WTC11 (cell line): ENCODE results near the gene NXPH3. TPM values are rescaled to one million over a fixed set of nuclear protein-coding genes. Genes with fewer than 3 reads are reported as not detected.

Experiments used
- ATAC-seq: fragments of 200-7000 bp; cut with Tn5 transposase; 2 replicates; pipeline ENCODE4 v1.10.0; 2021; ENCODE audit warnings: mild to moderate bottlenecking, moderate library complexity
- CTCF ChIA-PET: fragments of 300-600 bp; sonication (Branson Sonifier 250); formaldehyde crosslinking; loops from one replicate; lab custom pipeline; 2021; ENCODE audit warnings: antibody characterized with exemption; lab: Charles Lee
- POLR2A ChIA-PET: fragments of 350-600 bp; sonication (Branson Sonifier 250); formaldehyde crosslinking; loops from one replicate; lab custom pipeline; 2021; ENCODE audit warnings: antibody characterized with exemption; lab: Charles Lee
- DNase-seq: peaks from one replicate; pipeline ENCODE4 v3.0.0; 2021; ENCODE audit warnings: low spot score
- H3K27ac Mint-ChIP-seq: 2 replicates; pipeline ENCODE4 v1.8.0; 2021; ENCODE audit warnings: mixed read lengths
- H3K27me3 Mint-ChIP-seq: 2 replicates; pipeline ENCODE4 v1.8.0; 2021; ENCODE audit warnings: low read depth, mild to moderate bottlenecking, moderate library complexity, mixed read lengths
- H3K36me3 Mint-ChIP-seq: 2 replicates; pipeline ENCODE4 v1.8.0; 2021; ENCODE audit warnings: mixed read lengths
- H3K4me1 Mint-ChIP-seq: 2 replicates; pipeline ENCODE4 v1.8.0; 2022; ENCODE audit warnings: mixed read lengths
- H3K4me3 Mint-ChIP-seq: 2 replicates; pipeline ENCODE4 v1.8.0; 2021; ENCODE audit warnings: mild to moderate bottlenecking, moderate library complexity, mixed read lengths
- H3K9me3 Mint-ChIP-seq: 2 replicates; pipeline ENCODE4 v1.8.0; 2021; ENCODE audit warnings: mixed read lengths
- ELF4 ChIP-seq: sonication (generic); formaldehyde crosslinking; IDR thresholded peaks from 2 replicates; pipeline ENCODE4 v1.8.1; 2022; ENCODE audit warnings: low read depth, mild to moderate bottlenecking, moderate library complexity, missing genetic modification reagents
- EMX1 ChIP-seq: fragments of 250-450 bp; sonication (Bioruptor Pico); IDR thresholded peaks from 2 replicates; pipeline ENCODE4 v1.8.0; 2021; ENCODE audit warnings: mild to moderate bottlenecking
- FOXJ3 ChIP-seq: sonication (generic); formaldehyde crosslinking; IDR thresholded peaks from 2 replicates; pipeline ENCODE4 v1.9.0; 2021; ENCODE audit warnings: missing genetic modification reagents, mild to moderate bottlenecking, borderline replicate concordance
- GABPB1 ChIP-seq: sonication (generic); formaldehyde crosslinking; IDR thresholded peaks from 2 replicates; pipeline ENCODE4 v1.8.1; 2023; ENCODE audit warnings: mild to moderate bottlenecking, missing genetic modification reagents
- GRHL2 ChIP-seq: fragments of 250-450 bp; sonication (Bioruptor Pico); IDR thresholded peaks from 2 replicates; pipeline ENCODE4 v1.8.0; 2022; ENCODE audit warnings: mild to moderate bottlenecking, moderate library complexity; ENCODE audit not compliant: insufficient replicate concordance, severe bottlenecking
- HMGA2 ChIP-seq: fragments of 250-450 bp; sonication (Bioruptor Pico); IDR thresholded peaks from 2 replicates; pipeline ENCODE4 v1.4.0; 2021; ENCODE audit warnings: mild to moderate bottlenecking, moderate library complexity
- NFYB ChIP-seq: sonication (generic); formaldehyde crosslinking; conservative IDR thresholded peaks from 2 replicates; pipeline ENCODE4 v1.8.0; 2022; ENCODE audit warnings: low read depth, missing genetic modification reagents
- PRRX2 ChIP-seq: fragments of 250-450 bp; sonication (Bioruptor Pico); IDR thresholded peaks from 2 replicates; pipeline ENCODE4 v1.8.0; 2021; ENCODE audit warnings: mild to moderate bottlenecking
- RORB ChIP-seq: fragments of 250-450 bp; sonication (Bioruptor Pico); IDR thresholded peaks from 2 replicates; pipeline ENCODE4 v1.9.0; 2021; ENCODE audit warnings: mild to moderate bottlenecking
- SP1 ChIP-seq: sonication (generic); formaldehyde crosslinking; conservative IDR thresholded peaks from 2 replicates; pipeline ENCODE4 v1.8.1; 2022; ENCODE audit warnings: missing genetic modification reagents
- ZNF263 ChIP-seq: sonication (generic); formaldehyde crosslinking; IDR thresholded peaks from 2 replicates; pipeline ENCODE4 v1.8.1; 2022; ENCODE audit warnings: low read depth, mild to moderate bottlenecking, moderate library complexity, missing genetic modification reagents
- total RNA-seq: library from RNA; stranded (reverse); gene quantifications from 3 replicates; pipeline ENCODE4 v1.2.3, GENCODE V29; 2021
- TF ChIP-seq, protein P1 (sequence below): sonication (generic); formaldehyde crosslinking; IDR thresholded peaks from 2 replicates; pipeline ENCODE4 v1.8.0; 2022; ENCODE audit warnings: mild to moderate bottlenecking, missing genetic modification reagents
- TF ChIP-seq, protein P2 (sequence below): sonication (generic); formaldehyde crosslinking; IDR thresholded peaks from 2 replicates; pipeline ENCODE4 v1.8.1; 2022; ENCODE audit warnings: low read depth, mild to moderate bottlenecking, moderate library complexity, missing genetic modification reagents, borderline replicate concordance
- TF ChIP-seq, protein P3 (sequence below): fragments of 250-450 bp; sonication (Bioruptor Pico); IDR thresholded peaks from 2 replicates; pipeline ENCODE4 v2.1.2; 2022; ENCODE audit warnings: mild to moderate bottlenecking, moderate library complexity
- TF ChIP-seq, protein P4 (sequence below): fragments of 250-450 bp; sonication (Bioruptor Pico); conservative IDR thresholded peaks from 2 replicates; pipeline ENCODE4 v1.9.0; 2021; ENCODE audit warnings: mild to moderate bottlenecking
- TF ChIP-seq, protein P5 (sequence below): sonication (generic); formaldehyde crosslinking; IDR thresholded peaks from 2 replicates; pipeline ENCODE4 v1.8.1; 2023; ENCODE audit warnings: mild to moderate bottlenecking, missing genetic modification reagents, moderate library complexity
- TF ChIP-seq, protein P6 (sequence below): fragments of 250-450 bp; sonication (Bioruptor Pico); IDR thresholded peaks from 2 replicates; pipeline ENCODE4 v1.9.0; 2021; ENCODE audit warnings: mild to moderate bottlenecking

The NXPH3 gene
- total RNA-seq, 1 experiment from 2014 or later = 3.4 TPM

DNA sequence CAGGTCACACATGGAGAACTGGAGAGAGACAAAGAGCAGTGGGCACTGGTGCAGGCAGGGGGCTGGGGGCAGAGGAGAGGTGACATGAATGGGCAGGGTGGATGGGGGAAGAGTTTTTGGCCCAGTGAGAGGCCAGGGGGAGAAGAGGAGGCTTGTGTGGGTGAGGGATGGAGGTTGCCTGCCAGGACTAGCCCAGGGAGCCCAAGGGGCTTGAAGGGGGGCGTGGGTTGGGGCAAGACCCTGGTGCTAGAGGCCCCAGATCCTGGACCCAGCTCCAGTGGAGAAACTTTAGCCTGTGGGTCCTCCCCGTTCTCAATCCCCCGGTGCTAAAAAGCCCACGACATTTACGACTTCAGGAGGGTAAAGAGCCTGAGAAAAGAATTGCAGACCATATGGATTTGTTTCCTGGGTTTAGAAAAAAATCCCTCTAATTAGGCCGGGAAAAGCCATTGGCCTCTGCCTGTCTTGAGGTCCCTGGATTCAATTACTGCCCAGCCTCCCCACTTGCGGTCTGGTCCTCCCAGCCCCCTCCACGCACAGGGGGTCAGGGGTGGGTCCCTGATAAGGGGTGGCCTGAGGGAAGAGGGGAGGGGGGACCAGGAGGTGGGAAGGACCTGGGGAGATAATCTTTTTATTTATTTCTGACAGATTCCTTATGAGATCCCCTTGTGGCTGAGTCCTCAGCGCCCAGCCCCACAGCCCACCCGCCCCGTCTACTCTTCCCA is 47.6 kb upstream of the NXPH3 start (continued):
- TF ChIP-seq ZNF263 (CRISPR knock-in tag) = no peak
- no peak for TF ChIP-seq SP1 (CRISPR knock-in tag)
- no peak for TF ChIP-seq GABPB1 (CRISPR knock-in tag)
- TF ChIP-seq NFYB (CRISPR knock-in tag) = no peak
- TF ChIP-seq, protein P1, sequence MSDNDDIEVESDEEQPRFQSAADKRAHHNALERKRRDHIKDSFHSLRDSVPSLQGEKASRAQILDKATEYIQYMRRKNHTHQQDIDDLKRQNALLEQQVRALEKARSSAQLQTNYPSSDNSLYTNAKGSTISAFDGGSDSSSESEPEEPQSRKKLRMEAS (CRISPR knock-in tag) = no peak
- TF ChIP-seq, protein P2, sequence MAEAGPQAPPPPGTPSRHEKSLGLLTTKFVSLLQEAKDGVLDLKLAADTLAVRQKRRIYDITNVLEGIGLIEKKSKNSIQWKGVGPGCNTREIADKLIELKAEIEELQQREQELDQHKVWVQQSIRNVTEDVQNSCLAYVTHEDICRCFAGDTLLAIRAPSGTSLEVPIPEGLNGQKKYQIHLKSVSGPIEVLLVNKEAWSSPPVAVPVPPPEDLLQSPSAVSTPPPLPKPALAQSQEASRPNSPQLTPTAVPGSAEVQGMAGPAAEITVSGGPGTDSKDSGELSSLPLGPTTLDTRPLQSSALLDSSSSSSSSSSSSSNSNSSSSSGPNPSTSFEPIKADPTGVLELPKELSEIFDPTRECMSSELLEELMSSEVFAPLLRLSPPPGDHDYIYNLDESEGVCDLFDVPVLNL (CRISPR knock-in tag) = no peak

DNA sequence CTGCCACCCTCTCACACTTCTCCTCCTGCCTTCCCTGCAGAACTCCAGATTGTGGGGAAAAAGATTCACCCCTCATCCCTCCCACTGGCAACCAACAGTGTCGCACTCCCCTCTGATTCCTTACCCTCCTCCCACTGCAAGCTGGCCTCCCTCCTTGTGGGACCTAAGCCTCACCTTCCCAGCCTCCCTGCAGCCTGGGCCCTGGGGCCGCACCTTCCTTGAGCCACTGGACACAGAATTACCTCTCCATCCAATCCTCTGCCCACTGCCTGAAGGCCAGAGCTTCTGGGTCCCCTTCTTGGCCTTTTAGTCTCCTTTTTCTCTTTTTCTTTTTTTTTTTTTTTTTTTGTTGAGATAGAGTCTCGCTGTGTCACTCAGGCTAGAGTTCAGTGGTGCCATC is 46.7 kb upstream of the NXPH3 start:
- DNase-seq (peak; percentile 1), ATAC-seq (no peak)
- ChIA-PET POLR2A (interaction anchor here (0.6 kb wide), 1 partner anchor 291 kb away, joined by 7 read pairs; no protein-coding TSS in a partner anchor), CTCF (interaction anchor here (0.8 kb wide), 1 partner anchor 33 kb away, joined by 5 read pairs; no protein-coding TSS in a partner anchor)
- H3K36me3 Mint-ChIP-seq = no peaks in the 10 kb centered on the region
- no peak overlapping the region for H3K27ac Mint-ChIP-seq
- no peaks in the 10 kb centered on the region for H3K9me3 Mint-ChIP-seq
- TF ChIP-seq, protein P1 (CRISPR knock-in tag) = no peak
- TF ChIP-seq FOXJ3 (CRISPR knock-in tag) (no peak), NFYB (CRISPR knock-in tag) (no peak), ELF4 (CRISPR knock-in tag) (no peak), RORB (CRISPR knock-in tag) (no peak), ZNF263 (CRISPR knock-in tag) (no peak), EMX1 (no peak)
- TF ChIP-seq, protein P3, sequence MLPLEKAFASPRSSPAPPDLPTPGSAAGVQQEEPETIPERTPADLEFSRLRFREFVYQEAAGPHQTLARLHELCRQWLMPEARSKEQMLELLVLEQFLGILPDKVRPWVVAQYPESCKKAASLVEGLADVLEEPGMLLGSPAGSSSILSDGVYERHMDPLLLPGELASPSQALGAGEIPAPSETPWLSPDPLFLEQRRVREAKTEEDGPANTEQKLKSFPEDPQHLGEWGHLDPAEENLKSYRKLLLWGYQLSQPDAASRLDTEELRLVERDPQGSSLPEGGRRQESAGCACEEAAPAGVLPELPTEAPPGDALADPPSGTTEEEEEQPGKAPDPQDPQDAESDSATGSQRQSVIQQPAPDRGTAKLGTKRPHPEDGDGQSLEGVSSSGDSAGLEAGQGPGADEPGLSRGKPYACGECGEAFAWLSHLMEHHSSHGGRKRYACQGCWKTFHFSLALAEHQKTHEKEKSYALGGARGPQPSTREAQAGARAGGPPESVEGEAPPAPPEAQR = no peak
- TF ChIP-seq, protein P4, sequence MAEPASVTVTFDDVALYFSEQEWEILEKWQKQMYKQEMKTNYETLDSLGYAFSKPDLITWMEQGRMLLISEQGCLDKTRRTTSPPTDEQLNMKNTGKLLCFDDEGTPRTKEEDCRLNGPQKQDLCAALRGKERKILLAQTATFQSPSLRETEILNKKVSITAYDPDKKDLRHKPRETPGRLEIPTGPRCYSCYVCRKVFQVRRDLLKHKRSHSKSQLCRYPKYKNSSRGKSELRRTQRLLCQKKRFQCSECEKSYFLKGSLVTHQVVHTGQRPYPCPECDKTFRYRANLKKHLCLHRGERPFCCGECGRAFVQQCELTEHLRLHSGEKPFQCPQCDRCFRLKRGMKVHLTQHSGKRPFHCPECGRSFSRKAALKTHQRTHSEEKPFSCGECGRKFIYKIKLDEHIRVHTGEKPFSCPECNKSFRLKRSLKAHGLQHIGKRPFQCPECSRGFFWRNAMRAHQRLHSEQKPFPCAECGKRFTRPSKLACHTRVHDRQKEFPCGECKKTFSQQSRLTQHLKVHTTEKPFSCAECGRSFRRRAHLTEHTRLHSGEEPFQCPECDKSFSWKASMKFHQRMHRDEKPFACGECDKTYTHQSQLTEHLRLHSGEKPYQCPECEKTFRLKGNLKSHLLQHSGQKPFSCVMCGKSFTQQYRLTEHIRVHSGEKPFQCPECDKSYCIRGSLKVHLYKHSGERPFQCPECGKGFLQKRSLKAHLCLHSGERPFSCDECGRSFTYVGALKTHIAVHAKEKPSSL = no peak
- TF ChIP-seq, protein P5, sequence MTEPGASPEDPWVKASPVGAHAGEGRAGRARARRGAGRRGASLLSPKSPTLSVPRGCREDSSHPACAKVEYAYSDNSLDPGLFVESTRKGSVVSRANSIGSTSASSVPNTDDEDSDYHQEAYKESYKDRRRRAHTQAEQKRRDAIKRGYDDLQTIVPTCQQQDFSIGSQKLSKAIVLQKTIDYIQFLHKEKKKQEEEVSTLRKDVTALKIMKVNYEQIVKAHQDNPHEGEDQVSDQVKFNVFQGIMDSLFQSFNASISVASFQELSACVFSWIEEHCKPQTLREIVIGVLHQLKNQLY (CRISPR knock-in tag) = no peak
- no peaks in the 10 kb centered on the region for H3K4me1 Mint-ChIP-seq
- no peak overlapping the region for H3K4me3 Mint-ChIP-seq
- H3K27me3 Mint-ChIP-seq = no peaks in the 10 kb centered on the region; the same call in 1 of the 2 replicates

DNA sequence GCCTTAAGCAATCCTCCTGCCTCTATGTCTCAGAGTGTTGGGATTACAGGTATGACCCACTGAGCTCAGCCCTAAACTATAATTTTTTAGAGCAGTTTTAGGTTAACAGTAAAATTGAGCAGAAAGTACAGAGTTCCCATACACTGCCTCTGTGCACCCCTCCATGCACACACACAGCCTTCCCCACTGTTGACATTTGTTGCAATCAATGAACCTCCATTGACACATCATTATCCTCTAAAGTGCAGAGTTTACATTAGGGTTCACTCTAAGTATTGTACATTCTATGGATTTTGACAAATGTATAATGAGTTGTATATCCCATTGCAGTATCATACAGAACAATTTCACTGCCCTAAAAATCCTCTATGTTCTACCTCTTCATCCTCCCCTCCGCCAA is 45.6 kb upstream of the NXPH3 start:
- DNase-seq (no peak), ATAC-seq (no peak)
- POLR2A ChIA-PET = no interaction called here
- TF ChIP-seq, protein P1 (CRISPR knock-in tag) = no peak
- TF ChIP-seq PRRX2 (CRISPR knock-in tag) (no peak), HMGA2 (CRISPR knock-in tag) (no peak), GRHL2 (CRISPR knock-in tag) (no peak)
- TF ChIP-seq, protein P5 (CRISPR knock-in tag) = no peak
- TF ChIP-seq, protein P6, sequence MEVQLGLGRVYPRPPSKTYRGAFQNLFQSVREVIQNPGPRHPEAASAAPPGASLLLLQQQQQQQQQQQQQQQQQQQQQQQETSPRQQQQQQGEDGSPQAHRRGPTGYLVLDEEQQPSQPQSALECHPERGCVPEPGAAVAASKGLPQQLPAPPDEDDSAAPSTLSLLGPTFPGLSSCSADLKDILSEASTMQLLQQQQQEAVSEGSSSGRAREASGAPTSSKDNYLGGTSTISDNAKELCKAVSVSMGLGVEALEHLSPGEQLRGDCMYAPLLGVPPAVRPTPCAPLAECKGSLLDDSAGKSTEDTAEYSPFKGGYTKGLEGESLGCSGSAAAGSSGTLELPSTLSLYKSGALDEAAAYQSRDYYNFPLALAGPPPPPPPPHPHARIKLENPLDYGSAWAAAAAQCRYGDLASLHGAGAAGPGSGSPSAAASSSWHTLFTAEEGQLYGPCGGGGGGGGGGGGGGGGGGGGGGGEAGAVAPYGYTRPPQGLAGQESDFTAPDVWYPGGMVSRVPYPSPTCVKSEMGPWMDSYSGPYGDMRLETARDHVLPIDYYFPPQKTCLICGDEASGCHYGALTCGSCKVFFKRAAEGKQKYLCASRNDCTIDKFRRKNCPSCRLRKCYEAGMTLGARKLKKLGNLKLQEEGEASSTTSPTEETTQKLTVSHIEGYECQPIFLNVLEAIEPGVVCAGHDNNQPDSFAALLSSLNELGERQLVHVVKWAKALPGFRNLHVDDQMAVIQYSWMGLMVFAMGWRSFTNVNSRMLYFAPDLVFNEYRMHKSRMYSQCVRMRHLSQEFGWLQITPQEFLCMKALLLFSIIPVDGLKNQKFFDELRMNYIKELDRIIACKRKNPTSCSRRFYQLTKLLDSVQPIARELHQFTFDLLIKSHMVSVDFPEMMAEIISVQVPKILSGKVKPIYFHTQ (CRISPR knock-in tag) = no peak

More for the DNA sequence above, 45.6 kb upstream of the NXPH3 start:
- H3K4me3 Mint-ChIP-seq = no peak overlapping the region
- H3K27ac Mint-ChIP-seq = no peak overlapping the region
- CTCF ChIA-PET = interaction anchor here (0.6 to 0.7 kb wide), 2 partner anchors 23 to 141 kb away, joined by 3 to 4 read pairs; no protein-coding TSS in a partner anchor
- no peaks in the 10 kb centered on the region for H3K36me3 Mint-ChIP-seq
- H3K9me3 Mint-ChIP-seq = no peaks in the 10 kb centered on the region
- H3K4me1 Mint-ChIP-seq = no peaks in the 10 kb centered on the region
- H3K27me3 Mint-ChIP-seq = no peaks in the 10 kb centered on the region; the same call in 1 of the 2 replicates
